HG03280 (cell line): ENCODE data around the gene ADAMTS9.

Source experiments
- ATAC-seq: cut with Tn5 transposase; IDR thresholded peaks from one replicate; pipeline ENCODE4 v1.9.1; 2021; ENCODE audit warnings: mild to moderate bottlenecking, moderate library complexity; ENCODE audit not compliant: unreplicated experiment

ADAMTS9 gene

GRCh38 chr3:64621275-64621674 lies 66.5 kb downstream of the ADAMTS9 start:
- no peak for ATAC-seq

DNA sequence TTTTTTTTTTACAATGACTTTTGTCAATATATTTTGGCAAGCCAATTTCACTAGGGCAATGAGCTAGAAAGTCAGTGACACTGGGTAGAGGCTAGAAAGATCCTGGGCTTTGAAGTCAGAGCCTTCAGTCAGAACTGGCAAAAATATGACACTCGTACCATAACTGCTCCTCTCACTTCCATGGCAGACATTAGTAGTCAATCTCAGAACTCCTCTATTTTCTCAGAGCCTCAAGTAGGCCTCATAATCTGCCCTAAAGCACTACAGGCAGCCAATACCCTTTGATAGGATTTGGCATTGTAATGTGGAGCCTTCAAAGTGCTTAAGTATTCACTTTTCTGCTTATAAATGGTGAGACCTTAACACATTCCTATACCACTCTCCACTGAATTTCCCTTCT lies 67.8 kb downstream of the ADAMTS9 start:
- no peak for ATAC-seq

DNA sequence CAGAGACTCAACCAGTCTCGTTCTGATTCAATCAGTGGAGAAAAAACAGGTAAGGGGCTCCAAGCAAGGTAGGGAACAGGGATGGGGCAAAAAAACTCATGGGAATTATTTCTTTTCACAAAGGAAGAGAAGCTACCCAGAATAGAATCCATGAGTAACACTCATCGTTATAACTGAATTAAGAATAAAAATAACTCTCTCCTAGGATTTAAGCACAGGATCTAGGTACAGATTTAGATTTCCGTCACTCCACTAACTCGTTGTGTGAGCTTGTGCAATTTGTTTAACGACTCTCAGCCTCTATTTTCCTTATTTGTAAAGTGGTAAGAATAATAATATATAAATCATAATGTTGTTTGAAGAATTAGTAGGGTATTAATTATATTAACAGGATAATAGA lies 68.6 kb downstream of the ADAMTS9 start:
- no peak for ATAC-seq

GRCh38 chr3:64617610-64618009 lies 70.2 kb downstream of the ADAMTS9 start:
- ATAC-seq: no peak

- ATAC-seq: no peak
Observed at GRCh38 chr3:64616953-64617352, 70.8 kb downstream of the ADAMTS9 start.

DNA sequence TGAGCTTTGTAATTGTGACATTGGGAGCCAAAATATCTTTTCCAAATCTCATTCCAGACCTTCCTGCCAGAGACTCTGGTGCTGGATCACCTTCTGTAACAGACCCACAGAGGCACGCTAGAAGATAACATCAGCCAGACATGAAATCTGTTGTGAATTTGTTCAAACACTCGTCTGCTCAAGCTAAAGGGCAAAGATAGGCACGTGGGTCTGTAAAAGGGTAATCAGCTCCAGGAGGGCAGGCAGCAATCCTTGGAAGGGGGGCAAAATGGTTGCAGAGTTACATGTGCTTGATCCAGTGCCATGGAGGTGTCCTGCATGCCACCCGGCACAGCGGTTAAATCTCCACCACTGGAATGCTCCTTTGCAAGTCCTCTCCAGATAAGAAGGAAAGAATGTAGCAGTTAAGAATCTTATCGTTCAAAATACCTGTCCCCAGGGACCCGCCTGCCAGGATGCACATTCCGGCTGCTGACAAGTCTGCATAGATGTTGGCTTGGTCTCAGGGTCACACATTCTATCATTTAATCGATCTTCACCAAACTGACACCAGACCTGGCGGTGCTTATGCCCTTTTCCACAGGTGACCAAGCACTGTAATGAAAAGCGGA lies 74.8 kb downstream of the ADAMTS9 start:
- ATAC-seq: no peak

DNA sequence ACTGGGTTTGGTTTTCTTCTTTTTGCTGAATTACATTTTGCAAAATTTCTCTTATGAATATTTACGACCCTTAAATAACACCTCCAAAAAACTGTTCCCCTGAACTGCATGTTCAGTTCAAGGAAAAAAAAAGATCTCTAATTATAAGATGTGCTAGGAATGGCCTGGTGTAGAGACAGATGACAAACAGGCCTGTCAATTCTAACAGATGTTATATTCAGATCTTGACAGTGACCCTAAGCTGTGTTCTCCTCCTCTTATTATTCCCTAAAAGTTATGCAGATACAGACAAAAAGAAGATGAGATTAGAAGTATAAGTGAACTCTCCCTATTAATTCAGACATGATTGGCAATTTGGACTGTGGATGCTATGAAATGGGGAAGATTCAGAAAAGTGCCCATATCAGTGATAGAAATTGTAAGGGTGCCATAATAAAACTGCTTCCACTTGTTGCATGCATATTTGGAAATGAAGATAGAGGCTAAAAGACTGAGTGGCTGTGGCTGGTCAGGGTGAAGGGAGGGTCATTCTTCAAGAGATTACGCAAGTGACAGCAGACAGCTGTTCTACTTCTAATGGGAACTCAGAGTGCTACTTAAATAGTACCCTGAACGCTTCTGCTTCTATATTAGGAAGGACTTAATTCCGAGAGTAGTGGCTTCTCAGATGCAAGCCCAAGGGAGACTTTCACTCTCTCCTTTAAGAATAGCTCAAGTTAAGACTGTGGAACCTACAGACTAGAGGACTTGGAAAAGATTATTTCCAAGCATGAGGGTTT lies 75.5 kb downstream of the ADAMTS9 start:
- ATAC-seq: no peak

GRCh38 chr3:64608741-64609140 lies 79.1 kb downstream of the ADAMTS9 start:
- ATAC-seq: no peak

GRCh38 chr3:64607032-64607551 lies 80.7 kb downstream of the ADAMTS9 start:
- ATAC-seq: no peak

DNA sequence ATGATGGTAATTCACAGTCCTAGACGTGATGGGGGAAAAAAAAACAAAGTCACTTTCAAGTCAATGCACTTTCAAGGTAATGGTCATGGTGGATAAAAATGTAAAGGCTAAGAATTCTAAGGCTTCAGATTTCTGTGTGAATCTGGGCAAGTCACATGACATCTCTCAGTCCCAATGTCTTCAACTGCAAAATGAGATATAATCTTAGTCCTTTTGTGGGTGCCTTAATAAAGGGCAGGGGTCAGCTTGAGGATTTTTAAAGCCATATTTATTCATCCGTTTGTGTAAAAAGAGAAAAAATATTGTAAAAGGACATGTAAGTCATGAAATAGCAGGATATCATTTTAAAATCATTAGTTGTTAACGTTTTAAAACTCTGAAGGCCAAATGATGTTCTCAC lies 83.5 kb downstream of the ADAMTS9 start:
- no peak for ATAC-seq

- ATAC-seq: no peak
Observed at GRCh38 chr3:64601824-64602223, 86.0 kb downstream of the ADAMTS9 start.

DNA sequence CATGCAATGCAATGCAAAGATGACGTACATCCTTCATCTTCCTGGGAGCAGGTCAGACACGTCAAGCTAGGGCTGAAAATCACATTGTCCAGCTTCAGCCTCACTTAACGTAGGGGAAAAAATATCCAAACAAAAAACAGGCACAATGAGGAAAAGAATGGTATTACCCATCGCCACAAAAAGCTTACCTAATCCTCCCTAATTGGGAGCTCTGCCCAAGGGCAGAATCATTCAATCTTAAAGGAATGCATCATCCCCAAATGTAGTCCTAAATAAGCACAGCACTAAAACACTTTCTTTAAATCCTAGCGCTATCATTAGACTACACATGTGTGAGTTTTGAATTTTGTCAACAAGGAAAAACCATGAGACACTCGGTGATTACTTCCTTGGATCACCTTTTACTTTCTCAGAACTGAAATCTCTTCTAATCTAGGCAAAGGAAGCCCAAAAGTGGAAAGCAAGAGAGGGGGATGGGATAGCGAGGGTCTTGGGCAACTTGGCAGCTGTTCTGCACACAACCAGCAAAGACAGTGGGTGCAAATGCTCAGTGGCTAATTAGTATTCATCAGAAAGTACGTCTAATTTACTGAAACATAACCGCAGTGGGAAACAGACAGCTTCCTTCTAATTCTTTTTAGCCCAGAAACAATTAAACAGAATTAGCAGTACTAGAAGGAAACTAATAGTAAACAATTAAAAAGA lies 87.4 kb downstream of the ADAMTS9 start:
- ATAC-seq: no peak

DNA sequence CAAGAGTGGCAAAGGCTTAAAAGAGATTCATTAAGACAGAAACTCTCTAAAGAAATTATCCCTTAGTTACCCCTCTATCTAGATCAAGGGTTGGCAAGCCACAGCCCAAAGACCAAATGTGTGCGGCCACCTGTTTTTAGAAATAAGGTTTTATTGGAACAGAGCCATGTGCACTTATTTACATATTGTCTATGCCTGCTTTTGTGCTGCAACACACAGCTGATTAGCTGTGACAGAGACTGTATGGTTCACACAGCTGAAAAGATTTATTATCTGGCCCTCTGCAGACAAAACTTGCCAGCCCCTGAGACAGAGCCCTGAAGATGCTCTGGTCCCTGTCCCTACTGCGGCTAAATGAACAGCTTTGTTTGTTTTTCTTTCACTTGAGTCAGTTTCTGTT lies 88.1 kb downstream of the ADAMTS9 start:
- ATAC-seq: no peak

GRCh38 chr3:64595253-64595694 lies 92.5 kb downstream of the ADAMTS9 start:
- ATAC-seq: no peak

DNA sequence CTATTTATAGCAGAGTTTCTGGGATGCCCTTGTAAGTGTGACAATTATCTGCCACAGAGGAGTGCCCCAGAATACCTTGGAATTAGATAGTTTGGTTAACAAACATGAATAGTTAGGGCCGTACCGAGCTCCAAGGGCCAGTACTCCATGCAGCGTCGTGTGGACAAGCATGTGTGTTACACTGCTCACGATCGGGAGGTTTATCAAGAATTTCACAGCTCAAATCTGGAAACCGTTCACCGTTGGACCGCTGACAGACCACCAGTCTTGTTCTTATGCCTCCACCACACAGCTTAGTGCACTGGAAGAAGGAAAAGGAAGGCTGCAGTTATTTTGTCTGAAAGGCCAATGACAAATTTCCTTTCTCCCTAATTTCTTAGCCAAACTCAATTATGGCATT lies 93.7 kb downstream of the ADAMTS9 start:
- ATAC-seq: no peak

GRCh38 chr3:64593350-64593749 lies 94.5 kb downstream of the ADAMTS9 start:
- ATAC-seq: no peak

DNA sequence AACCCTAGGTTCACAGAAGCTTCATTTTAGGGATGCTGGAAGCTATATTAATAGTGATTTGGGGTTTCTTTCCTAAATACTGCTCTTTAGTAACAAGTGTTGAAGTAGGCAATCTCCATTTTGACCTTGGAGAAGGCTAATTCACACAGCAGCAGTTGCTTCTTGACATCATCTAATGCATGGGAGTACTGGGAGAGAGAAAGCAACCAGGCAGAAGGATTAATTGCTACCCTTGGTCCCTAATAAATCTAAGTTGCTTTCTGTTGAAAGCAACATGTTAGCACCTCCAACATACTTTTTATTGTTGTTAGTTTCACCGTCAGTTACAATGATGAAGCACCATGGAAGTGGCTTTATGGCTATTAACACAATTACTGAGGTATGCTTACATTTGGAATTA lies 96.2 kb downstream of the ADAMTS9 start:
- no peak for ATAC-seq

- no peak for ATAC-seq
Observed at GRCh38 chr3:64588380-64588779, 99.4 kb downstream of the ADAMTS9 start.

- no peak for ATAC-seq
Observed at GRCh38 chr3:64586952-64587351, 100.8 kb downstream of the ADAMTS9 start.

DNA sequence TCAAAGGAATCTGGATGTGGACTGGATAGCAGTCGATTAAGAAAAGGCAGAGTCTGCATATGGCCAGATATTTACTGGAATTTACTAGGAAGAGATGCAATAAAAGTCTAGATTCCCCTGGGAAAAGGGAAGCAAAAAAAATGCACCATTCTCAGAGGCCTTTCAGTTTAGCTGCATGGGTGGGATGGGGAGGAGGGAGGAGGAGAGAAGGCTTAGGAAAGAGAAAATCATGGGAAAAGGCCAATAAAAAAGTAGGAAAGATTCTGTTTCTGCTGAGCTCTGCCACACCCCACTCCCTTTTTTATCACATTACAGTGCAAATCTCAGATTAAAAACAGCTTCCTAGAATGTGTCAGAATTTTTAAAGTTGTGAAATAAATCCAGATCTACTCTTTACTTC lies 103.6 kb downstream of the ADAMTS9 start:
- no peak for ATAC-seq

DNA sequence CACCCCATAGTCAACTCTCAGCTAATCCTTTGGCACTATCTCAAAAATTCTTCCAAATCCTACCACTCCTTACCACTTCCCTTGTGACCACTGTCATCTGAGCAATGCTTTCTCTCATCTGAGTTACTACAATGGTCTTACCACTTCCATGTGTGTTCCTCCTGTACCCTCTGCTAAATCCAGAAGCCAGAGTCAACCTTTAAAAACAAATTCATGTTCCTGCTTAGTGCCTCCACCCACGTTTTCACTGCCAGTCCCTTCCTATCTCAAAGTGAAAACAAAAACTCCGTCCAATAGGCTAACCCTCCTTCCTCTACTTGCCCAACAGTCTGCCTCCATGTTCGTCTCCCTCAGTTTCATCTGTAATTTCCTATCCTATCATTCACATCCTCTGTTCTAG lies 109.0 kb downstream of the ADAMTS9 start:
- ATAC-seq: no peak
